ENCODE data around the gene CNTN4. TPM values are rescaled to one million over a fixed set of nuclear protein-coding genes. Genes with fewer than 3 reads are reported as not detected.

CNTN4 gene
- total RNA-seq, 8 experiments from 2014 or later = 0.31 to 27.6 (median 15.8) TPM

DNA sequence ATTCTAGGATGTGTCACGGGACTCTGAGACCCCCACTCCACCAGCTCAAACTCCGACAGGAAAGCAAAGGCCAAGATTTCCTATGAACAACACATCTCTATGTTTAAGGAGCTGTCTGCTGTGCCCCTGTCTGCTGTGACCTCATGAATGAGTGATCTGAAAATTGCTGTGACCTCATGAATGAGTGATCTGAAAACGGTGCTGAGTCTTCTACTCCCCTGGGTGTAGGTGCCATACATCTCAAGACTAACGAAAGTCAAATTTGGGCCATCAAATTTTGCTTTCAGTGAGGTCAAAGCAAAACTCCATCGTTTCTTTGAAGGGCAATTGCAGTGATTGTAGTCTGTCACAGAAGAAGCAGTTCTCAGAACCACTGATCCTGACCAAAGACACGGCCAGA lies 987.1 kb downstream of the CNTN4 start:
- Histone ChIP-seq H3K4me1 (replicated peaks in 1 of 2) (peaks cover 0 to 7% of the 10 kb centered on the region in 2 donors), H3K27ac (no peak overlapping the region), H3K4me3 (no peak overlapping the region)
- 0 to 87% (median 68%) methylated on average over 1 to 6 of the region's 6 CpGs; no CpG with 5 or more reads in 2 of the 10 experiments for WGBS, 10 experiments
- ATAC-seq (replicated peaks in 6 of 8) = no peak
- in situ Hi-C loops (cut with MboI; ENCODE audit: low pct_unique_long_range_greater_than_20kb in 2 of 9, low sequenced_read_pairs in 9 of 9, unreplicated experiment in 9 of 9) = no loop called here

DNA sequence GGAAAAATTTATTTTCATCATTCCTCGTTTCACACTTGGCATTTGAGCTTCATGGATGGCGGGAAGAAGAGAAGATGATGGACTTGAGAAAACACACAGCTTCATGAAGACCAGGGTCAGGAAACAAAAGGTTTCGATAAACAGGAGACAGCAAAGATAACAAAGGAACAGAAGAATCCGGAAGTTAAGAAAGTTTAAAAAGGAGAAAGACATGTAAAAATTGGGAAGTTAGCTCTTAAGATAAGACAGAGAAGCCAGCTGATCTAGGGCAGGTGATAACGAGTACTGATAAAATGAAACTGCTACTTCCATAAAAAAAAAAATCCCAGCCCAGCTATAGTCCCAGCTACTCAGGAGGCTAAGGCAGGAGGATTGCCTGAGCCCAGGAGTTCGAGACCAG lies 987.6 kb downstream of the CNTN4 start:
- in situ Hi-C loops (cut with MboI; ENCODE audit: low pct_unique_long_range_greater_than_20kb in 2 of 9, low sequenced_read_pairs in 9 of 9, unreplicated experiment in 9 of 9) = no loop called here
- Histone ChIP-seq H3K4me1 (replicated peaks in 1 of 2) (peaks cover 0 to 7% of the 10 kb centered on the region in 2 donors), H3K4me3 (no peak overlapping the region), H3K27ac (no peak overlapping the region)
- no peak for ATAC-seq (replicated peaks in 6 of 8)
- WGBS, 10 experiments = 0 to 100% (median 79%) methylated on average over 1 to 6 of the region's 6 CpGs

DNA sequence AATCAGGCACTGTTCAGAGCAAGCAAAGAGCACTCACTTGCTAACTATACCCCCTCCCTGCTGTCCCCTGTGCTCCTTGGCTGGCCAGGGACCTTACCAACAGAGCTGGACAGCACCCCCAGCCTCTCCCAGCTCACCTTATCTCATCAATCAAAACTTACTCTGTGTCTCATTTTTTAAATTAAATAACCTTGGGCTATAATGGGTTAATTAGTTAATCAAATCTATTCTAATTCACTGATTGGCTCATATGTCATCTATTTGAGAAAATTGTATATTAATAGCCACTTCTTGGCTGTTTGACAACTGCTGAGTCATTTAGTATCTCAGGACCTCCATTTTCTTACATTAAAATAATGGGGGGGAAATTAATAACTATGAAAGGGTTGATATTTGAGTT lies 988.6 kb downstream of the CNTN4 start:
- peak in 2 of 8 experiments; percentile 22 to 36 for ATAC-seq (replicated peaks in 6 of 8)
- Histone ChIP-seq H3K4me1 (replicated peaks in 1 of 2) (peaks cover 0 to 7% of the 10 kb centered on the region in 2 donors), H3K27ac (no peak overlapping the region), H3K4me3 (no peak overlapping the region)
- in situ Hi-C loops (cut with MboI; ENCODE audit: low pct_unique_long_range_greater_than_20kb in 2 of 9, low sequenced_read_pairs in 9 of 9, unreplicated experiment in 9 of 9) = no loop called here

DNA sequence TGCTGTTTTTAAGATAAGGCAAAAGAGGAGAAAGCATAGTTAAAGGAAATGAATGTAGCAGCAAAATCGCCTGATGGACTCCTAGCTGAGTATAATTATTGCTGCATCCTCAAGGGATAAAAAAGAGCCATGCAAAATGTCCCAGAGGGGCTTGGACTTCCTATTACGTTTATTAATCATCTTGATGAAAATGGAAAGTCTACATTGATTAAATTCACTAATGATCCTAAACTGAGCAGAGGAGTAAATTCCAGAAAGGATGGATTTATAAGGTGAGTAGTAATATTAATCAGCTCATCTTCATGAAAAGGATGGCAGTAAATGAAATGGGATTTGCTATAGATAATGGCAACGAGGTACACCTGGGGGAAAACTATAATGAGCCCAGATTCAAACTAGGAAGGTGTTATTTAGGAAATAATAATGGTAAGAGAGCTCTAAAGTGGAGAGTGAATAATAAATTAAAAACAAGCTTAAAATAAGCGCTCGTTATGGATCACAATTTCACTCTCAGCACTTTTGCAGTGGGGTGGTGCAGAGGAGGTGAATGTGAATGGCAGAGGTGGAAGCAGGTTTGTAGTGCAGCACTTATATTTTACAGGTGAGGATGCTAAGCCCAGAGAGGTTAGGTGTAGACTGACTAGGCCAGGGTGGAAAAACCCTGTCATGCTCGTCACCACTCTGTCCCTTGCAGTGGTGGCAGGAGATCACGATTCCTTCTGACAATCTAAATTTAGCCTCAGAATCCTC lies 989.2 kb downstream of the CNTN4 start:
- Histone ChIP-seq H3K4me3 (no peak overlapping the region), H3K27ac (no peak overlapping the region), H3K4me1 (replicated peaks in 1 of 2) (peaks cover 0 to 7% of the 10 kb centered on the region in 2 donors)
- in situ Hi-C loops (cut with MboI; ENCODE audit: low pct_unique_long_range_greater_than_20kb in 2 of 9, low sequenced_read_pairs in 9 of 9, unreplicated experiment in 9 of 9) = no loop called here
- WGBS, 10 experiments = 20 to 79% (median 54%) methylated on average over 4 to 7 of the region's 7 CpGs; no CpG with 5 or more reads in 1 of the 10 experiments
- peak in 2 of 8 experiments; percentile 32 to 44 for ATAC-seq (replicated peaks in 6 of 8)

DNA sequence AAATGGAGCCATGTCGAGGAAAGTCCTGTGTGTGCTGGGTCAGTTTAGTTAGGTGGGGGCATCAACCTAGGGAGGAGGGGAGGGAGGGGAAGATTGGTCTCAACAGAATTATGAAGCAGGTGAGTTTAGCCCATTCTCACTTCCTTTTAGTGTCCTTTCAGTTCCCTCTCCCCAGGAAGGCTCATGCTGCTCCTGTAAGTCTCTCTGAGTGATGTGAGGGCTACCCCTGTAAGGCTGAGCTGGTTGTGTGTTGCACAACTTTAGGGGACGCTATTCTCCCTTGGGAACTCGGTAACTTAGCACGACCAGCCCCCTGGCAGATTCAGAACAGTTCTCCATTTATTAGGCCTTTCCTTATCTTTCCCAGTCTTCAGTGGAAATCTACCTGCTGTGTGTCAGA lies 990.4 kb downstream of the CNTN4 start:
- ATAC-seq (replicated peaks in 6 of 8) = no peak
- WGBS, 10 experiments = 0 to 94% (median 50%) methylated on average over 1 to 4 of the region's 4 CpGs; no CpG with 5 or more reads in 5 of the 10 experiments

DNA sequence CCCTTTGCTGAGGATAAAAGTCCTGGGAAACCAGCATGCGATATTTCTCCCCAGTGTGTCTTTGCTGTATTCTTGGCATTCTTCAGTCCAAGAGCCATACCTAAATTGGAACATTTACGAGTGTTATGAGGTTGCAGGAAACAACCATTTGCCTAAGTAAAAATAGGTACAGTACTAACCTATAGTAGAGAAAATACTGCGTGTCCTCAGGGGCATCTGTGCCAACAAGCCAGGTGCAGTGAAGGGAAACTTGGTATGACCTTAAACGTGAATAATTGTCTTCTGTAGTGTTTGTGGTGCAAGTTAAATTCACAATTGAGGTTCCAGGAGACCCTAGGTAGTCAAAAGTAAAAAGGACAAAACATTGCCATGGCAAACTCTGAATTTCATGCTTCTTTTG lies 999.3 kb downstream of the CNTN4 start:
- in situ Hi-C loops (cut with MboI; ENCODE audit: low pct_unique_long_range_greater_than_20kb in 2 of 9, low sequenced_read_pairs in 9 of 9, unreplicated experiment in 9 of 9) = no loop called here
- H3K27ac ChIP-seq = no peak overlapping the region
- ATAC-seq (replicated peaks in 6 of 8) = no peak
- WGBS, 10 experiments = 10 to 90% (median 54%) methylated on average over 1 to 4 of the region's 4 CpGs; no CpG with 5 or more reads in 4 of the 10 experiments
- H3K4me1 ChIP-seq (replicated peaks in 1 of 2) = no peaks in the 10 kb centered on the region
- no peak overlapping the region for H3K4me3 ChIP-seq

More for the DNA sequence above, 990.4 kb downstream of the CNTN4 start:
- Histone ChIP-seq H3K4me3 (no peak overlapping the region), H3K27ac (no peak overlapping the region), H3K4me1 (replicated peaks in 1 of 2) (peaks cover 0 to 7% of the 10 kb centered on the region in 2 donors)
- in situ Hi-C loops (cut with MboI; ENCODE audit: low pct_unique_long_range_greater_than_20kb in 2 of 9, low sequenced_read_pairs in 9 of 9, unreplicated experiment in 9 of 9) = no loop called here

DNA sequence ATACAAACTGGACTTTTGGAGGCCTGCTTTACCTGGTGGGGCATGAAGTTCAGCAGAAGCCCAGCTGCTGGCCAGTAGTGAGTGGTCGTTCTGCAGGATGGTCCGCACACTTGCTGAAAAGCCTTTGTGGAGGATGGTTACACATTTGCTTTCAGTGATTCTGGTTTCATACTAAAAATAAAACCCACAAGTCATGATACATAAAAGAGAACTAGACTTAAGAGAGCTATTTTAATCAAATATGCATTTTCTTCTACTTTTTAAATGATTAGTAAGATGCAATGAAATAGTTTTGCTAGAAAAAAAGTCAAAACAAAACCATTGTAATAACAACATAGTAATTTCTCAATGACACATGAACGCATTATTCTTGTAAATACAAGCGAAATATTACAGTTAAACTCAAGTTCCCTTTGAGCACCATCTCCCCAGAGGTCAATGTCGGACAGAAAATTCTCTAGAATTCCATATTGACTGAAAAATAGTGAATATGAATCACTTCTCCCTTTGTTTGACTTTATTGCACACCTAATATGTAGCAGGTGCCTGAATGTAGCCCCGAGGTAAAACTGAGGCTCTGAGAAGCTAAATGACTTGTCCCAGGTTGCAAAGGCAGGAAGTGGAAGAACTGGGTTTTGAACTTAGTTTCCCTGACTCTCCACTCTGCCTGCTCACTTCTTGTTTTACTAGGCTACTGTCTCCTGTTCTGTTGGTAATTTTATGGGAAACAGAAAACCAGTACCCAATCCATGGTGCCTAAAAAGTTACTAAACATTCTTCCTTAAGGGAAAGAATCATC lies 1003.2 kb downstream of the CNTN4 start:
- no peak for ATAC-seq (replicated peaks in 6 of 8)
- H3K4me1 ChIP-seq (replicated peaks in 1 of 2) = no peaks in the 10 kb centered on the region
- 8 to 100% (median 73%) methylated on average over 2 to 6 of the region's 6 CpGs for WGBS, 10 experiments
- no peak overlapping the region for H3K4me3 ChIP-seq
- no peak overlapping the region for H3K27ac ChIP-seq
- in situ Hi-C loops (cut with MboI; ENCODE audit: low pct_unique_long_range_greater_than_20kb in 2 of 9, low sequenced_read_pairs in 9 of 9, unreplicated experiment in 9 of 9) = no loop called here

DNA sequence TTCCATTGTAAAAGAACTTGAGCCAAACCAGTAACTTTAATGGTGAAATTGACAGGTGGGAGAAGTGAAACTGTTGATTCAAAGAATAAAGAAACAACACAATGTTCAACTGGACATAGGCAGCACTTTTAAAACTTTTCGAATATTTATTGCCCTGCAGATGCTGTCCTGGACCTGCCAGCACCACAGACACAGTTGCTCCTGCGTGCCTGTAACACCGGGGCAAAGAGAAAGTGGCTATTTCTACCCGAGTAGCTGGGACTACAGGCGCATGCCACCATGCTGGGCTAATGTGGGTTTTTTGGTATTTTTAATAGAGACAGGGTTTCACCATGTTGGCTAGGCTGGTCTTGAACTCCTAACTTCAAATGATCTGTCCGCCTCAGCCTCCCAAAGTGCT lies 1004.1 kb downstream of the CNTN4 start:
- in situ Hi-C loops (cut with MboI; ENCODE audit: low pct_unique_long_range_greater_than_20kb in 2 of 9, low sequenced_read_pairs in 9 of 9, unreplicated experiment in 9 of 9) = no loop called here
- Histone ChIP-seq H3K27ac (no peak overlapping the region), H3K4me3 (no peak overlapping the region), H3K4me1 (replicated peaks in 1 of 2) (no peaks in the 10 kb centered on the region)
- no peak for ATAC-seq (replicated peaks in 6 of 8)
- WGBS, 10 experiments = 17 to 100% (median 80%) methylated on average over 2 to 6 of the region's 6 CpGs; no CpG with 5 or more reads in 2 of the 10 experiments

DNA sequence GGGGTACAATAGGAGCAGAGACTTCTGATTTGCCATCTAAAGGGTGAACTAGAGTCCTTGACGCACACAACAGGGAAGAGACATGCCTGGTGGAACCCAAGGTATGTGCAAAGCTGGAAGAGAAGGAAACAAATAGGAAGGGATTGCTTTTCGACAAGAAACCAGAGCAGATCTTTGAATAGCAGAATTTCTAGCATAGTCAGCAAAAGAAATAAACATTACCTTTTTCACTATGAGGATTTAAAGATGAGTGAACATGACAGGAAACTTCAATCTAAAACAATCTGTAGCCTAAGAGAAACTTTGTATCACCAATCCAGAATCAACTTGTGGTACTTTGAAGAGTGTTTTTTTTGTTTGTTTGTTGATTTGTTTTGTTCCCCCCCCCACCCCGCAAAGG lies 1006.6 kb downstream of the CNTN4 start:
- H3K4me3 ChIP-seq = no peak overlapping the region
- no peak overlapping the region for H3K27ac ChIP-seq
- no peak for ATAC-seq (replicated peaks in 6 of 8)
- WGBS, 10 experiments = 19 to 90% (median 81%) methylated on average over 2 to 3 of the region's 3 CpGs; no CpG with 5 or more reads in 1 of the 10 experiments
- in situ Hi-C loops (cut with MboI; ENCODE audit: low pct_unique_long_range_greater_than_20kb in 2 of 9, low sequenced_read_pairs in 9 of 9, unreplicated experiment in 9 of 9) = no loop called here
- H3K4me1 ChIP-seq (replicated peaks in 1 of 2) = peaks cover 3 to 4% of the 10 kb centered on the region in 2 donors

DNA sequence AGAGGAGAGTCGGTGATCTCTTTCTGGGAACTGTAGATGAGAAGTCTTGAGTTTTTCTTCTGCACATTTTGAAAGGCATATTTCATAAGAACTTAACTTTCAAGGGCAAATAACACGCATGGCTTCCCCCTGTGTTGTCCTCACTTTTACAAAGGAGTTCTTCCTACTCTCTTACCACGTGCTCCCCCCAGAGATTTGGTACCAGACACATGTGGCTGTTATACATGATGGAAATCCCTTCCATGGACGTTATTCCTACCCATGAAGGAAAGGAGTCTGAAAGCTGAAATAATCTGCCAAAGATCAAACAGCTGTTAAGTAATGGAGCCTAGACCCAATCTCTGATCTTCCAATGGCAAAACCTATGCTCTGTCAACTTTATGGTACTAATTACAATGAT lies 1007.1 kb downstream of the CNTN4 start:
- WGBS, 10 experiments = 3 to 83% (median 68%) methylated on average over 3 to 4 of the region's 4 CpGs
- H3K4me1 ChIP-seq (replicated peaks in 1 of 2) = peaks cover 4 to 8% of the 10 kb centered on the region in 2 donors
- no peak for ATAC-seq (replicated peaks in 6 of 8)
- H3K4me3 ChIP-seq = no peak overlapping the region
- in situ Hi-C loops (cut with MboI; ENCODE audit: low pct_unique_long_range_greater_than_20kb in 2 of 9, low sequenced_read_pairs in 9 of 9, unreplicated experiment in 9 of 9) = no loop called here
- H3K27ac ChIP-seq = no peak overlapping the region

DNA sequence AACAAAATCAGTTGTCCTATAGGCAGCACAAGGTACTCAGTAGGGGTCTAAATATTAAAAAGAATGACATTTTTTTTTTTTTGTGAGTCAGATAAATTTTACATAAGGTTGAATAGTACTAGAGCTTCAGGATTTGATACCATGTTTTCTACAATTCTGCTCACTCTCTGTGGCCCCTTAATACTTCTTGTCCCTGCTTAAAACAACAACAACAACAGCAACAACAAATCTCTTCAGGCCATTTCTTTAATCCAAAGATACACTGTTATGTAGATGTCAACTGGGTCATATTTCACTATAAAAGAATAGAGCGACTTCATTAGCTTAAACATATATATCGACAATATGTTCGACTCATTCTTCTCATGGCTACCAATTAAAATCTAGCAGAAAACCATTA lies 1008.5 kb downstream of the CNTN4 start:
- in situ Hi-C loops (cut with MboI; ENCODE audit: low pct_unique_long_range_greater_than_20kb in 2 of 9, low sequenced_read_pairs in 9 of 9, unreplicated experiment in 9 of 9) = no loop called here
- ATAC-seq (replicated peaks in 6 of 8) = no peak
- Histone ChIP-seq H3K4me3 (no peak overlapping the region), H3K27ac (no peak overlapping the region), H3K4me1 (replicated peaks in 1 of 2) (peaks cover 4 to 8% of the 10 kb centered on the region in 2 donors)
- 70 to 100% (median 90%) methylated on average over 1 to 3 of the region's 3 CpGs; no CpG with 5 or more reads in 1 of the 10 experiments for WGBS, 10 experiments
